GM12892 (cell line): Measurements from ENCODE around the gene MUC6.

Experiments
- POLR2A ChIP-seq: IDR thresholded peaks from 2 replicates; pipeline ENCODE4 v1.6.1; 2011; ENCODE audit warnings: low read depth, low read length, control low read depth
- POLR2AphosphoS5 ChIP-seq: IDR thresholded peaks from 2 replicates; pipeline ENCODE4 v1.6.1; 2011; ENCODE audit warnings: low read depth, low read length, control low read depth
- TAF1 ChIP-seq: IDR thresholded peaks from 2 replicates; pipeline ENCODE4 v1.6.1; 2011; ENCODE audit warnings: low read depth, mild to moderate bottlenecking, control low read depth, low read length, borderline replicate concordance

DNA sequence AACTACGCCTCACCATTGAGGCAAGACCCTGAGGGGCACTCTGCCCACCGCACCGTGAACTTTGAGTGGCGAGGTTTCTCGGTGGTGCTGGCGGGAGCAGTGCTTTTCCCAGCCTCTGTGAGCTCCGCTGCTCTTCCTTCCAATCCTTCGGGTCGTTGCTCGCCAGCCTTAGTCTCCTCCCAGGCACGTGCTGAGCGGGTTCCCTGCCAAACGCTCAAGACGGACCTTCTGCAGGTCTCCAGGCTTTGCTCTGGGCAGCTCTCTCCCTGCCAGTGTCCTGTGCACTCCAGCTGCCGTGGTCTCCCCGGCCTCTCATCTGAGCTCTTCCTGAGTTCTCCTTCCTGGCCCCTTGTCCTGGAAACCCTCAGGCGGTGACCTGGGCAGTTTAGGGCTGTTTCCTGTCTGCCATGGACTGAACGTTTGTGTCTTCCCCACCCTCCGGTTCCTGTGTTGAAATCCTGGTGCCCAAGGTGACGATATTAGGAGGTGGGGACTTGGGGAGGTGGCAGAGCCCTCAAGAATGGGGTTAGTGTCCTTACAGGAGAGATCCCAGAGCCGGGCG, 11.2 kb upstream of the MUC6 start:
- TF ChIP-seq POLR2AphosphoS5, result no peak
- TF ChIP-seq TAF1, result no peak
- TF ChIP-seq POLR2A, result no peak
